A549 (cell line): Measurements from ENCODE around the gene CLEC16A.
"Not testable (repeated sequence)": the region's sequence is repeated elsewhere in the genome, so short reads cannot be mapped to it uniquely, and the experiment has no call there.

Experiments
- CTCF ChIP-seq: fragments of >200 bp; sonication (Bioruptor Twin); formaldehyde crosslinking; IDR thresholded peaks from 3 replicates; pipeline ENCODE4 v1.5.1; 2016
- MAX ChIP-seq: IDR thresholded peaks from 2 replicates; pipeline ENCODE4 v1.6.1; 2012

- TF ChIP-seq CTCF, MAX: not testable (repeated sequence)
Observed at GRCh38 chr16:11103301-11103700, 158.9 kb downstream of the CLEC16A start.
